Activated T-helper 1 cell treated with anti-CD3 and anti-CD28 coated beads, Interleukin-2, amount 50 U/mL, for 16 hours (primary cell): ENCODE measurements around the gene CTSW.

Experiments
- DNase-seq, 2 donors: peaks; one replicate each; pipeline ENCODE4 v3.0.0-alpha.2; 2020; ENCODE audit warnings: low read depth in 1 of 2, low spot score in 1 of 2

The CTSW gene

GRCh38 chr11:65919573-65920371, 40.1 kb downstream of the CTSW start:
- peak in 1 of 2 donors; percentile 28 for DNase-seq

GRCh38 chr11:65920372-65920802, 40.8 kb downstream of the CTSW start:
- DNase-seq: no peak

GRCh38 chr11:65921033-65921555, 41.5 kb downstream of the CTSW start:
- DNase-seq: no peak

DNA sequence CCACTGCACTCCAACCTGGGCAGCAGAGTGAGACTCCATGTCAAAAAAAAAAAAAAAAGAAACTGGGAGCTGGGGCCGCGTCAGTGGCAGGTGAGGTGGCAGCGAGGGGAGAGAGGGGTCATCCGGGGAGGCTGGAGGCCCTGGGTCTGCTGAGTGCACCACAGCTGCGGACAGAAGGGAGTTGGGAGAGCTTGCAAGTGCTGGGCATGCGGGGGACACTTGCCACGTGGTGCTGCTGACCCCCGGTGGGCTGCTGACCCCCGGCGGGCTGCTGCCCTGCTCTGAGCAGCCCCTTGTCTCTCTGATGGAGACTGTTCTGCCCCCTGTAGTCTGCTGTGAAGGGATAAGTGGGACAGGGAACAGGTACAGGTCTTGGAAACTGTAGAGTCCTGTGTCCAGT, 42.2 kb downstream of the CTSW start:
- DNase-seq: no peak

DNA sequence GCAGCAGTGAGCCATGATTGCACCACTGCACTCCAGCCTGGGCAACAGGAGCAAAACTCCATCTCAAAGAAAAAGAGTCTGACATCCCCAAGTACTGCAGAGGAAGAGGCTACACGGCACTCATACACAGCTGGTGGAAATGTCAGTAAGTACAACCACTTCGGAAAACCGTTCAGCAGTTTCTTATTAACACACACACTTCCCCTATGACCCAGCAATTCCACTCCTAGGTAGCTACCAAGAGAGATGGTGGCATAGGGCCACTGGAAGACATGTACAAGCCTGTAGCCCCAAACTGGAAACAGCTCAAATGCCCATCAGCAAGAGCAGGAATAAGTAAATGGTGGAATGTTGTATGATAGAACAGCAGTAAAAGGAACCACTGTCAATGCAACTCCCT, 42.9 kb downstream of the CTSW start:
- DNase-seq: no peak

DNA sequence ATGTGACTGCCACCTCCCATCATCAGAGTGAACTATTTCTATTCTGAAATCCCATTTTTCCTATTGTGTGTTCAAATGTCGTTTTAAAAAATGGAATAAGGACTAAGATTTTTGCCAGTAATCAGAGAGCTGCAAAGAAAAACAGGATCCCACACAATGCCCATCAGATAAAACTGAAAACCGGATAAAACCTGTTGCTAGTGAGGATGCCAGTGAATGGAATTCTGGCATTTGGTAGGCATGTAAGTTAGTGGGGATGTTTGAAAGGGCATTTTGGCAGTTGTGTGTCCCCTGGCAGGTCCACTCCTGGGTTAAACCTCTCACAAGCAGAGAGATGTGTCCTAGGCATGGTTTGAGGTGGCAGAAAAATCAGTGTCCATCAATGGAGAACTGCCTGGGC, 45.8 kb downstream of the CTSW start:
- no peak for DNase-seq

GRCh38 chr11:65927904-65928397, 48.3 kb downstream of the CTSW start:
- peak; percentile 44 to 58 for DNase-seq

DNA sequence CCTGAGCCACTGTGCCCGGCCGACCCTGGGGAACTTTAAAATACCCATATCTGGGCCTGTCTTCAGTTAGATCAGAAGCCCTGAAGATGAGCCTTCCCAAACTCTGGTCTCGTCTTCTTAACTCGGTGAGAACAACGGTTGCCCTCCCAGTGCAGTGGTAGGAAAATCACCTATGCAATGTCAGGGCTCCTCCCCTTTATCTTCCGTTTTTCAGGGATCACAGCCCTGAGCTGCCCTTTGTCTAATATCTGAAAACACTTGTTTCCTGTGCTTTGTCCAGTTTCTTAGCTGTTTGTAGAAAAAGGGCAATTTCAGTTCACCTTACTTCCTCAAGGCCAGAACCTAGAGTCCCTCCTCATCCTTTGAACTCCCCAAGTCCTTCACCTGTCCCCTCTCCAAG, 49.0 kb downstream of the CTSW start:
- DNase-seq: no peak

GRCh38 chr11:65931773-65932557, 52.3 kb downstream of the CTSW start:
- no peak for DNase-seq

DNA sequence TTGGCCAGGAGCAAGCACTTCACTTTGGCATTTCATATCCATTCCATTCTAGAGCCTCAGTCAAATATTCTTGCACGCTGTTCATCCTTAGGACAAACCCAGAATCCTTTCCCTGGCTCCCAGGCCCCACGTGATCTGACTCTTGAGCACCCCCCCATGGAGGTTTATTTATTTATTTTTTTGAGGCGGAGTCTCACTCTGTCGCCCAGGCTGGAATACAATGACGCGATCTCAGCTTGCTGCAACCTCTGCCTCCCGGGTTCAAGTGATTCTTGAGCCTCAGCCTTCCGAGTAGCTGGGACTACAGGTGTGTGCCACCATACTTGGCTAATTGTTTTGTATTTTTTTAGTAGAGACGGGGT, 52.9 kb downstream of the CTSW start:
- DNase-seq: no peak
